NCI-H128 (cell line): Measurements from ENCODE around the gene SPATS2.
"Not testable (repeated sequence)": the region's sequence is repeated elsewhere in the genome, so short reads cannot be mapped to it uniquely, and the experiment has no call there.

Source experiments
- DNase-seq: peaks from one replicate; lab custom pipeline; 2025; ENCODE audit not compliant: unreplicated experiment; lab: John Stamatoyannopoulos, UW

Gene SPATS2

GRCh38 chr12:49349266-49349665 is 18.0 kb upstream of the SPATS2 start:
- no peak for DNase-seq

DNA sequence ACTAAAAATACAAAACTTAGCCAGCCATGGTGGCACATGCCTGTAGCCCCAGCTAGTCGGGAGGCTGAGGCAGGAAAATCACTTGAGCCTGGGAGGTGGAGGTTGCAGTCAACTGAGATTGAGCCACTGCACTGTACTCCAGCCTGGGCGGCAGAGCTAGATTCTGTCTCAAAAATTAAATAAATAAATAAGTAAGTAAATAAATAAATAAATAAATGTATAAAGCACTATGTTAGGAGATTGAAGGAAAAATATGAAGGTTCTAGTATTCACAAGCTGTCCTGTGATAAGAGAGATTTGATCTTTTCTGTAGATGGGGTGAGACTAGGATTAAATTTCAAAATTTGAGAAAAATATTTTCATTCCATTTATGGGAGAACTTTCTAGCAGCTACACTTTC is 14.9 kb upstream of the SPATS2 start:
- no peak for DNase-seq

- no peak for DNase-seq
Observed at GRCh38 chr12:49355913-49356312, 11.3 kb upstream of the SPATS2 start.

- no peak for DNase-seq
Observed at GRCh38 chr12:49357103-49357678, 10.1 kb upstream of the SPATS2 start.

- peak; percentile 57 for DNase-seq
Observed at GRCh38 chr12:49358483-49359141, 8.7 kb upstream of the SPATS2 start.

GRCh38 chr12:49359671-49360070 is 7.6 kb upstream of the SPATS2 start:
- no peak for DNase-seq

- DNase-seq, result no peak
Observed at GRCh38 chr12:49362077-49362476, 5.2 kb upstream of the SPATS2 start.

GRCh38 chr12:49364989-49365388 is 2.3 kb upstream of the SPATS2 start:
- DNase-seq, result no peak

DNA sequence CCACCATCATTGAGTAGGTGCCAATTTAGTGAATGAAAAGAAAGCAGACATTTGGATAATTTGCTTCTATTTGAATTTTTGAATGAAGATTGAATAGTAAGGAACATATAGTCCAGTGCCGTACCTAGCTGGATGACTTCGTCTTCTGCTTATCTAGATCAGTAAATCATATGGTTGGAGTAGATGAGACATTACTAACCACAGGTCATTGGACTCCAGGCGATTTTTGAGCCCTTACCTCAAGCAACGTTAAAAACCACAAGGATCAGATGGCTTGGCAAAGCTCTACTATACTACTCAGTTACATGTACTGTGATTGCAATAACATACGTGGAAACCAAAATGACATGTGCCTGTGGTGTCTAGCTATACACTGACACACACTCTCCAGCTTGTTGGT is 1.7 kb upstream of the SPATS2 start:
- no peak for DNase-seq

DNA sequence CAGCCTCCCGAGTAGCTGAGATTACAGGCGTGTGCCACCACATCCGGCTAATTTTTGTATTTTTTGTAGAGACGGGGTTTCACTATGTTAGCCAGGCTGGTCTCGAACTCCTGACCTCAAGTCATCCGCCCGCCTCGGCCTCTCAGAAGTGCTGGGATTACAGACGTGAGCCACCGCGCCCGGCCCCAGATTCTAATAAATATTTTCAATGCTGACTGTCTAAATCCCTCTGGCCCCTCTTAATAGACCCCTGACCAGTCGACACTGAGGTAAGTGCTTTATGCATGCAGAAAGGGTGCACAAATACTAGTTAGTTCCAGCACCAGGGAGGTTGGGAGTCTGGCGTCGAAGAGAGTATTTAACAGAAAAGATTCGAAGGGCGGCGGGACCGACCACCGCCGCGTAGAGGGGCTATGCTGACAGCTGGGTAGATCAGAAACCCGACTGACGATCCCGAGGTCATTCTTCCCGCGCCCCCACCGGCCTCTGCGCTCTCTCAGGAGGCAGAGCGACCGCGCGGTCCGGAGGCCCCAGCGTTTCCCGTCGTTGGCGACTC is 1.1 kb upstream of the SPATS2 start:
- DNase-seq, result no peak

DNA sequence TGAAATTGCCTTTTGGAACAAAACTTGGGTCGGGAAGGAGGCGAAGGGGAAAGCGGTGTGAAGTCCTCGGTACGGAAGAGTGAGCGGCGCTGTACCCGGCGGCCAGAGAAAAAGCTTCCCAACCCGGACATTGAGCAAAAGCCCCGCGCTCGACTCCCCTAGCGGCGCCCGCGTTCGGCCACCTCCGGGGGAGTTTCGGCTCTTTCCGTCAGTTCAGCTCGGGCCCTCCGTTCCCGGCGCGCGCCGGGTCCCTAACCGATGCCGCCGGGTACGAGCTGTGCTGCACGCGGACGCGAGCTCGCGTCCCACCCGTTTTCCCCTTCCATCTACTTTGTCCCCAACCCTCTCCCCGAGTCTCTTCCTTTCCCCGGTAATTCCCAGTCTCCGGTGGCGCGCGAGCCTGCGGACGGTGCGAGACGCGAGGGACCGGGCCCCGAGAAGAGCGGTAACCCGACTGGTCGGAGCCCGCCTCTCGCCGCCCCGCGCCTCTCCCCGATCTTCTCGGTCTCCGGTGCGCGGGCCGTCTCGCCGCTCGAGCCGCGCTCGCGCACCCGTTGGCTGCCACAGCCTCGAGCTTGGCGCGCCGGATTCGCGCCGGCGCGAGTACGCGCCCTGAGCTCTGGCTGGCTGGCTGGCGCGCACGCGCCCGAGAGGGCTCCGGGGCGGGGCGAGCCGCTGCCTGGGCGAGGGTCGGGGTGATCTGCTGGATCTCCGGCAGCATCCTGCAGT is 446 bp upstream of the SPATS2 start:
- DNase-seq, result peak; percentile 90

GRCh38 chr12:49368240-49368600 is 958 bp downstream of the SPATS2 start:
- no peak for DNase-seq

- DNase-seq, result no peak
Observed at GRCh38 chr12:49369411-49370145, 2.3 kb downstream of the SPATS2 start.

- no peak for DNase-seq
Observed at GRCh38 chr12:49370539-49370938, 3.3 kb downstream of the SPATS2 start.

GRCh38 chr12:49375406-49375805 is 8.1 kb downstream of the SPATS2 start:
- DNase-seq, result no peak

DNA sequence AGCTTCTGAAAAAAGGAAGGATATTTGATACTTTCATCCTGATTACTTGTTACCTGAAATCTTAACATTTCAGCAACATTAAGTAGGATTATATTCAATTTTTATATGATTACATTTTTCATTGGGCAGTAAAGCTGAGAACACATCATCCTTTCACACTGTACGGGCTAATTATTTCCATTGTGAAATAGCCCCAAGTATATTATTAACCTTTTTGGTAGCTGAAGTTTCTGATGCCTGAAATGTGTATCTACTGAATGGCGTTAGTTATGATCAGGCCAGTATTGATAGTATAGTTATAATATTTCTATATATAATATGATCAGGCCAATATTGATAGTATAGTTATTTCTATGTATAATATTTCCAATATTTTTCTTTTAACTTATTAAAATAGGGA is 10.1 kb downstream of the SPATS2 start:
- DNase-seq, result no peak

DNA sequence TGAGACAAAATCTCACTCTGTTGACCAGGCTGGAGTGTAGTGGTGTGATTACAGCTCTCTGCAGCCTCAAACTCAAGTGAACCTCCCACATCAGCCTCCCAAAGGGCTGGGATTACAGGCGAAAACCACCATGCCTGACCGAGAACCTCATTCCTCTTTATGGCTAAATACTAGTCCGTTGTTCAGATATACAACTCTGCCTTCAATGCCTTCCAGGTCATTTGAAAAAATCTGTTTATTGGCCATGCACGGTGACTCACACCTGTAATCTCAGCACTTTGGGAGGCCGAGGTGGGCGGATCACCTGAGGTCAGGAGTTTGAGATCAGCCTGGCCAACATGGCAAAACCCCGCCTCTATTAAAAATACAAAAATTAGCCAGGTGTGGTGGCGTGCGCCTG is 12.9 kb downstream of the SPATS2 start:
- DNase-seq, result not testable (repeated sequence)

DNA sequence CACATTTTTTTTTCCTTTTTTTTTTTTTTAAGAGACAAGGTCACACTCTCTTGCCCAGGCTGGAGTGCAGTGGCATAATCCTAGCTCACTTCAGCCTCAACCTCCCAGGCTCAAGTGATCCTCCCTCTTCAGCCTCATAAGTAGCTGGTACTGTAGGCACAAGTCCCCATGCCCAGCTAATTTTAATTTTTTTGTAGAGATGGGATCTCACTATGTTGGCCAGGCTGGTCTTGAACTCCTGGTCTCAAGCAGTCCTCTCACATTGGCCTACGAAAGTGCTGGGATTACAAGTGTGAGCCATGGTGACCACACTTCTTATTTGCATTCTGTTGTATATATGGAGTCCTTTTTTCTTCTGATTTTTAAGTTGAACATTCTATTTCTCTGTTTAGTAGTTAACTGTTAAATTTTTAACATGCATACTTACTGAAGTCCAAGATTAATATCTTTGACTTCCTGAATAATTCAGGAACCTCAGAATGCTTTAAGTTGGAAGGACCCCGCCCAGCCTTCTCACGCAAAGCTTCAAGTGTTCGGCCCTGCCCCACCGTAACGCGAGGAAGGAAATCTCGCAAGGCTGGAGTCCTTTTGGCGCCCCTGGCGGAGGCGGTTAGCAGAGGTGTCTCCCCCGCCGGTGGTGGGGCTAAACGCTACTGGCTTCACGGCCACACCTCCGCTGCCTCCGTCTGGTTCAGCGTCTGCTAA is 21.6 kb downstream of the SPATS2 start:
- no peak for DNase-seq

DNA sequence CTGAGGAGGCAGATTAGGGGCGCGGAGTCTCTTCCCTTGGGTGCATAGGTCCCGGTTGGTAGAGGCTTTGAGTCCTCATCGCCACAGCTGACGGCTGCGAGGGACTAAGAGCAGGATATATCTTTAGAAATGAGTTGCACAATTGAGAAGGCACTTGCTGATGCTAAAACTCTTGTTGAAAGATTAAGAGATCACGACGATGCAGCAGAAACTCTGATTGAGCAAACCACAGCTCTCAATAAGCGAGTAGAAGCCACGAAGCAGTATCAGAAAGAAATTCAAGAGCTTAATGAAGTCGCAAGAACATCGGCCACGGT is 22.1 kb downstream of the SPATS2 start:
- DNase-seq, result no peak

DNA sequence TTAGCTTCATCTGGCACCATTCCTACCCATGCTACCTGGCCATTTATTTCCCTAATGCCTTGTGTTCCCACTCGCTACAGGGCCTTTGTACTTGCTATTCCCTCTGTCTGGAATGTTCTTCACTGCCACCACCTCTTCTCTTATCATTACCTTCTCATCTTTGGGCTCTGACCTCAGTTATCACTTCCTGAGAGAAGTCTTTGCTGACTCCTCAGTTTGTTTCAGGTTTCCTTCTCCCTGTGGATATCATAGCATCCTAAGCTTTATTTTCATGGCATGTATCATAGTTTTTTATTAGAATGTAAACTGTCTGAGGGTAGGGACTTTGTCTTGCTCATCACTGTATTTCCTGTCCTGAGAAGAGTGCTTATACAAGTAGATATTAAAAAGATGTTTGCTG is 29.7 kb downstream of the SPATS2 start:
- no peak for DNase-seq

GRCh38 chr12:49400304-49400703 is 33.0 kb downstream of the SPATS2 start:
- DNase-seq, result no peak
